Stimulated activated CD8-positive, alpha-beta memory T cell treated with anti-CD3 and anti-CD28 coated beads, Interleukin-15, amount 100 ng/mL, for 1 hour (primary cell): Measurements from ENCODE around the gene SLC19A1.

ENCODE experiments used
- DNase-seq: peaks from one replicate; pipeline ENCODE4 v3.0.0-alpha.2; 2020; ENCODE audit warnings: low read depth

SLC19A1 gene

GRCh38 chr21:45542242-45542666 is at the start of gene SLC19A1:
Gene SLC19A1 (minus strand): TSS chr21:45542440. CDS start chr21:45537959, 4,481 bp downstream.
- DNase-seq: peak; percentile 34

DNA sequence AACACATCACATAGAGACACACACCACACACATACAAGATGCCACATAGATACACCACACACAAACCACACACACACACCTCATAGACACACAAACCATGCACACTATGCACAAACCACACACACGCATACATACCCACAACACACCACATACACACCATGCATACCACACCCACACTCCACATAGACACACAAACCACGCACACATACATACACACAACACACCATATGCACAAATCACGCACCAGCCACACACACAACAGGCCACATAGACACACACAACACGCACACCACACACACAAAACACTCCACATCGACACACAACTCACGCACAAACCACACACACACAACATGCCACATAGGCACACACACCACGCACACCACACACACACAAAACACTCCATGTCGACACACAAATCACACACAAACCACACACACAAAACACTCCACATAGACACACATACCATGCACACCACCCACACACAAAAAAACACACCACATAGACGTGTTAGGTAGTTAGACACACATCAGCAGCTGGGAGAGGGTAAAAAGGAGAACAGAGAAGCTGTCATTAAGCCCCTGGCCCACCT is 49.5 kb upstream of the SLC19A1 start:
- DNase-seq: no peak

GRCh38 chr21:45590726-45591618 is 48.7 kb upstream of the SLC19A1 start:
- no peak for DNase-seq

GRCh38 chr21:45590246-45590725 is 48.0 kb upstream of the SLC19A1 start:
- DNase-seq: peak; percentile 47

- no peak for DNase-seq
Observed at GRCh38 chr21:45589686-45590245, 47.5 kb upstream of the SLC19A1 start.

DNA sequence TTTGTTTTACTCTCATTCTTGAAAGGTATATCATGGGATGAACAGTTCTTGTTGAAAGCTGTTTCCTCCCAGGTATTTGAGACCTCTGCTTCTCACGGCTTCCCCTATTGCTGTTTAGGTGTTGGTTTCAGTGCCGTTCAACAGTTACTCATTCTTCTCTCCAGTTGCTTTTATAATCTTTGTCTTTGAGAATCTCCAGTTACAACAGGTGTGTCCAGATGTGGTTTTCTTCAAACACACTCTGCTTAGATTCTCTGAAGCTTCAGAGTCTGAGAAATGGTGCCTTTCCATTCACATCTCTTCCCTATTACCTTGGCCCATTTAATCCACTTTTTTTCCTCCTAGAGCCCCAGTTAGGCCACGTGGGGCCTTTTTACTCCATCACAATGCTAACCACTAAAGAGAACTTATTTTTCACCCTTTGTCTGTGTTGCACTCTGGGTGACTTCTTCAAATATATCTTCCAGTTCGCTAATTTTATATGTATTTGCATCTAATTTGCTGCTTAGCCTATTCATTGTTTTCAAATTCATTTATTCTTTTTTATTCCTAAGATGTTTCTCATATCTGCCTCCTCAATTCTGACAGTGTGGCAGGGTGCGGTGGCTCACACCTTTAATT is 46.7 kb upstream of the SLC19A1 start:
- no peak for DNase-seq

- no peak for DNase-seq
Observed at GRCh38 chr21:45588086-45588825, 46.0 kb upstream of the SLC19A1 start.

DNA sequence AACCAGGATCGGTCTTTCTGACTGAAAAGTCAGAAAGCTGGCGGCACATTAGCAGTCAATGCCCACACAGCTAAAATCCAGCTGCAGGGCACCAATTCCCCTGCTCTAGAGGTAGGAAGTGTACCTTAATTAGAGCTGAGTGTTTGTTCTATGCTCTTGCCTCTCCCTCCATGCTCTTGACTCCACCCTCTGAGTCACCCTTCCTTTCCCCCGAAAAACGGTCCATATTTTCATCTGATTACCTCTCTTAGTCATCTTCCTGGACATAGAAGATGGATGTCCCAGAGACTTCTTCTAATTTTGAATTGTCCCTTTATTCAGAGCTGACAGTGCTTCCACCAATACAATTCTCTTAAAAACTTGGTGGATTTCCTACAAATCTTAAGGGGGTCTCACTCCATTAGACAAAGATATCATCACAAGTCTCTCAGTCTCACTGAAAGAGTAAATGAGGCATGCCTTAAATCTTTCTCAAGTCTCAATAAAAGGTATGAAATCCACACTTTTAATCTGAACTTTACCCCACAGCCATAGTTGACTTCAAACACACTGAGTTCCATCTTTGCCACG is 44.1 kb upstream of the SLC19A1 start:
- no peak for DNase-seq

GRCh38 chr21:45584786-45585185 is 42.5 kb upstream of the SLC19A1 start:
- no peak for DNase-seq

DNA sequence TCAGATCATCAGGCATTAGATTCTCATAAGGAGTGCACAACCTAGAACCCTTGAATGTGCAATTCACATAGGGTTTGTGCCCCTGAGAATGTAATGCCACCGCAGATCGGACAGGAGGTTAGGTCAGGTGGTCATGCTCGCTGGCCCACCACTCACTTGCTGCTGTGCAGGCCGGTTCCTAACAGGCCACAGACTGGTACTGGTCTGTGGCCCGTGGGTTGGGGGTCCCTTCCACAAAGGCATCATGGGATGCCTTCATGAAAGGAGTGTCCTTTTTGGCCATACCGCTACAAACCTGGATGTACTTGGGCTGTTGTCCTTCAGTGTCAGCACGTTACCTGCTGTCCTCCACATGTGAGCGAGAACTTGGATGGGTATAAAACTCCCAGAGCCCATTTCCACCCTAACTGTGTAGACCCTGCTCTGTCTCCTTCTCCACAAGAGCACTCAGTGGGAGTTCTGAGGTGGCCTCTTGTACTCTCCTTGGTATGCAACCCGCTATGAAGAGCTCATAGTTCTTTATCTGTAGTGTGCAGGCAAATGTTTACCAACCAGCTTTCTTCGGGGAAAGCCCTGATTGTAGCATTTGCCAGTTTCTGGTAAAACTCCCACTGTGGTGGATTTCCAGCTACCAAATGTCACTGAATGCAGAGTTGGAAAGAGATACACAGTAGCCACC is 41.7 kb upstream of the SLC19A1 start:
- no peak for DNase-seq

DNA sequence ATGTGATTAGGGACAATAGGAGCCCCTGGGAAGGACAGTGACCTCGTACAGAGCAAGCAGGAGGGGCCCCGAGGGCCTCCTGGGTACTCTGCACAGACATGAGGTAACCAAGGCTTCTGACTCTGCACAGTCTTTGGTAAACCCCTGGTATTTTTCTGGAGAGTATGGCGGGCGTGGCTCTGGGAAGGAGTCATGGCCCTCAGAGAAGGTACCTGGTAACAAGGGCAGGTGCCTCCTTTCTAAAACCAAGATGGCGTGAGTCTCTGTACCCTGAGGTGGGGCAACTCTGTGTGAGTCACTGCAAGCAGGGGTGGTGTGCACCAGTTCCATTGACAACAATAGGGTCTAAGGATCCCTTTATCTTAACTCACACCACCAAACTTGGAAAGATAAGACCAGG is 39.9 kb upstream of the SLC19A1 start:
- DNase-seq: no peak

DNA sequence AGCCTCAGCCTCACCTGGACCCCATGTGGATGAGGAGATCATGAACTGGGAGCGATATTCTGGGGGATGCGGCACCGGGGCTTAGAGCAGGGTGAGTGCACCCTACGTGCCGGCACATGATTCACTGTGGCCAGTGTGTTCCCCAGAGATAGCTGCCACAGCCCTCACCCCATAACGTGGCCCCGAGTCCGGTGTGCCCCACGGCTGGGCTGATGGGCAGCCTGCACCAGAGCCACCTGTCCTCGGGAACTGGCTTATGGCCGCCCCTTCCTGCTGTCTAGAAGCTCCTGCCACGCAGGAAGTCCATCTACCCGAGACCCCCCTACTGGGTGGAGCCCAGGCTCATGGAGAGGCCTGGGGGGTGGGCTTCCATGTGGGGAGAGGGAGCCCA is 39.1 kb upstream of the SLC19A1 start:
- DNase-seq: no peak

DNA sequence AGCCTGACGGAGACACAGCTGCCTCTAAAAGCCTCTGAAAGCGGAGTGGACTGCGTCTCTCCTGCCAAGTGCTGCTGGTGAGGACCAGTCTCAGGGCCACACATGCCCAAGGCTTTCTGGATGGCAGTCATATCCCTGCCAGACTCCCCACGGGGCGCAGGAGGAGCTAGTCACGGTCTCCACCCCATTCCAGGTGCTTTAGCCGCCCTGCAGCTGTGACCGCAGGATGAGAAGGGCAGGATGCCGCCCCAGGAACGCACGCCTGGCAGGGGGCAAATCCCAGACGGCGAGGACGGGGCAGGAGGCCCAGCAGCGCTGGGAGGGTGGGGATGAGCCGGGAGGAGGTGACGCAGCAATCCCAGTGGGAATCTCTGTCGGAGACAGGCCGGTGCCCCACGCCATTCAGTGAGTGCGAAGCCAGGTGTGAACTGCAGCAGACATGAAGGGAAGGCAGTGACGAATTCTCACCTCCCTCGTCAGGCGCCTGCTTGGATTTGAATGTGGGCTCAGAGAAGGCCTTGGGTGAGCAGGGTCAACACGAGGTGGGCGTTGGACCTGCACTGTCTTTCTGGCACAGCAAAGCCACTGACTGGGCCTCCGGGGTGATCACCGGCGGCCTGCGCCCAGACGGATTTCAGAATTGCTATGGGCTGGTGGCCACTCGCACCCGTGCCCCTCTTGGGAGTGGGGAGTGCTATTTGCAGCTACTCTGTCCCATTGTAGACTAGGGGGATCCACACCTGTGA is 38.5 kb upstream of the SLC19A1 start:
- no peak for DNase-seq

DNA sequence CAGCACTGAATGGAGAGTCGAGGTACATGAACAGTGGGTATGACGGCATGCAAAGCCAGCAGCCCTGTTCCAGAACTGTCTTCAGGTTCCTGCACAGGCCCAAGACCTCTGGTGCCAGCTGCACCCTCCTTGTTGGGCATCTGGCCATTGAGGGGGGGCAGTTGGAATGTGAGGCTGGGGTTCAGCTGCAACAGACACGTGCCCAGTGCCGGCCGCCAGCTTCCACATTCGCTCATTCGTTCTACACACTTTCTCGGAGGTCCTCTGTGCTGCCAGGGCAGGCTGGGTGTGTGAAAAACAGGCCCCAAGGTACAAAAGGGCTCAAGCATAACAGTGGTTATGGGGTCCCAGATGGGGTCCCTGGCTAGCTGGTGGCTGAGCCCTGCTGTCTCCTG is 37.9 kb upstream of the SLC19A1 start:
- no peak for DNase-seq

GRCh38 chr21:45579383-45580180 is 37.3 kb upstream of the SLC19A1 start:
- DNase-seq: no peak

DNA sequence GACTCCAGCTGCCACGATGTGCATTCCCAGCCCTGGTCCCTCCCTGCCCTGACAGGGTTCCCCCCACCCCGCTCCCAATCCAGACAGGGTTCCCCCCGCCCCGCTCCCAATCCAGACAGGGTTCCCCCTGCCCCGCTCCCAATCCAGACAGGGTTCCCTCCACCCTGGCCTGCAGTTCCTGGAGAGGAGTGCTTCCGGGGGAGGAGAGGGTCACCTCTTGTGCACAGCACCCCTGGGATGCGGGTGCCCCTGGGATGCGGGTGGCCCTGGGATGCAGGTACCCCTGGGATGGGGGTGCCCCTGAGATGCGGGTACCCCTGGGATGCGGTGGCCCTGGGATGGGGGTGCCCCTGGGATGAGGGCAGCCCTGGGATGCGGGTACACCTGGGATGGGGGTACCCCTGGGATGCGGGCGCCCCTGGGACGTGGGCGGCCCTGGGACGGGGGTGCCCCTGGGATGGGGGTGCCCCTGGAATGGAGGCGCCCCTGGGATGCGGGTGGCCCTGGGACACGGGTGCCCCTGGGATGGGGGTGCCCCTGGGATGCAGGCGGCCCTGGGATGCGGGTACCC is 36.7 kb upstream of the SLC19A1 start:
- DNase-seq: no peak

DNA sequence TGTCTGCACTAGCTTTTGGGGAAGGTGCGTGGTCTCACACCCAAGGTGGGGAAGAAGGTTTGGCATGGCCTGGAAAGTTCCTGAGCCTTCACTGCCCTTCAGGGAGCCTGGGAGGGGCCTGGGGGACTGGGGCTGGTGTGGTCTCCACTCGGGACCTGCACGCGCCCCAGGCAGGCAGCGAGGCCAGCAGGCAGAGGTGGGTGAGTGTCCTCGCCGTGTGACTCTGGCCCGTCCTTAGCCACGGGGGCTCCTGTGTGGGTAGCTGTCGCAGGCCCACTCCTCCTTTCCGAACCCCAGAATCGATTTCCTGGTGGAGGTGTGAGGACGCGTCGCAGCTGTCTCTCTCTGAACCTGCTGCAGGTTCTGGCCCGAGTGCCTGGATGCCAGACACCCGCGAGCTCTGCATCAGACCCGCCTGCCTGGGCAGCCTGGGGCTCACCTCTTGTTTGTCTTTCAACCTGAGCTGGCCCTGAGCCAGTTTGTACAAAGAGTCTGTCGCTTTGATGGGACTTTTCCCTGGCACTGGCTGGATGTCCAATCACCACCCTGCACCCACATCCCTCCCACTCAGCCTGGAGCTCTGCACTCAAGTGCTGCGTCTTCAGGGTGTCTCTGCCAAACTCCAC is 36.0 kb upstream of the SLC19A1 start:
- DNase-seq: no peak

DNA sequence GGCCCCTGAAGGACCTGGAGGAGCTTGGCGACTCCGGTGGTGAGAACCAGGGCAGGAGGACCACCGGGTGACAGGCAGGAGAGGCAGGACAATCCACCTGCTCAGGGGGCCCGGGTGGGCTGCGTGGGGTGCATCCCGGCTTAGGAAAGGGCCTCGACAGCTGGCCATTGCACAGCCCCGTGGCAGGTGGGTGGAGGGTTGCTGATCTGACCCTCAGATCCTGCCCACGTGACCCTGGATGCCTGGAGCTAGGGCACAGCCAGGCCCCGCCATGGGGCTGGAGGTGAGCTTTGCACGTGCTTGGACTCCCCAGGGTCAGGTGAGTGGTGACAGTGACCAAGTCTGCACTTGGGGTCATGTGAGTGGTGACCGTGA is 35.5 kb upstream of the SLC19A1 start:
- DNase-seq: no peak
